Tibial artery (tissue), 4 donors: ENCODE results near the gene ABR.
A peak's percentile ranks its signal among the peaks of the same experiment; 100 is the strongest.

Experiments
- DNase-seq, 2 donors: peaks; one replicate each; pipeline ENCODE4 v3.0.0-alpha.2; 2019
- H3K27ac ChIP-seq, 2 donors: fragments of 200-600 bp; sonication (generic) in 1 of 2; 1 replicate in 1 of 2; 2 replicates in 1 of 2; pipeline ENCODE4 v1.5.1; 2018 to 2019; ENCODE audit warnings: mild to moderate bottlenecking in 1 of 2
- H3K27me3 ChIP-seq, 2 donors: fragments of 200-600 bp; sonication (generic) in 1 of 2; one replicate each; pipeline versions ENCODE4 v1.5.1 to v1.6.0; 2016 to 2019
- H3K36me3 ChIP-seq, 3 donors: fragments of 200-600 bp; sonication (generic) in 2 of 3; one replicate each; pipeline ENCODE4 v1.5.1; 2016 to 2019; ENCODE audit warnings: mild to moderate bottlenecking in 2 of 3
- H3K4me1 ChIP-seq, 4 donors: fragments of 200-600 bp; sonication (generic) in 2 of 4; 1 replicate in 3 of 4; 2 replicates in 1 of 4; pipeline ENCODE4 v1.5.1; 2016 to 2019
- H3K4me3 ChIP-seq, 2 donors: fragments of 200-600 bp; sonication (generic) in 1 of 2; 1 replicate in 1 of 2; 2 replicates in 1 of 2; pipeline ENCODE4 v1.5.1; 2018 to 2019; ENCODE audit warnings: mild to moderate bottlenecking in 2 of 2
- H3K9me3 ChIP-seq, 3 donors: fragments of 200-600 bp; sonication (generic) in 1 of 3; one replicate each; pipeline ENCODE4 v1.5.1; 2016 to 2019
- CTCF ChIP-seq, 2 experiments: fragments of 200-600 bp in 1 of 2; fragments of 450-650 bp in 1 of 2; IDR thresholded peaks; one replicate each; pipeline ENCODE4 v1.5.1; 2017 to 2019; ENCODE audit warnings: antibody characterized with exemption in 2 of 2, mild to moderate bottlenecking in 1 of 2, moderate library complexity in 1 of 2
- intact Hi-C: fragments of 100-400 bp; cut with DNase I; formaldehyde crosslinking; loops from one replicate; pipeline ENCODE4 v1.15.0; 2023; ENCODE audit warnings: low total_unique reads

Gene ABR

GRCh38 chr17:1024076-1024475 lies 155.7 kb downstream of the ABR start:
- intact Hi-C loops, result no loop called here
- H3K36me3 ChIP-seq, result peaks cover 0 to 40% (median 0%) of the 10 kb centered on the region in 3 donors
- peak overlapping the region; percentile 77 to 81 for H3K27ac ChIP-seq
- no peak for DNase-seq
- no peaks in the 10 kb centered on the region for H3K27me3 ChIP-seq
- TF ChIP-seq CTCF (IDR thresholded peaks at IDR 0.05), result no peak
- no peaks in the 10 kb centered on the region for H3K9me3 ChIP-seq
- no peak overlapping the region for H3K4me3 ChIP-seq
- peaks cover 6 to 82% (median 74%) of the 10 kb centered on the region in 4 donors for H3K4me1 ChIP-seq

- TF ChIP-seq CTCF (IDR thresholded peaks at IDR 0.05), result no peak
These were observed 157.3 kb downstream of the ABR start for GRCh38 chr17:1022278-1023024.

GRCh38 chr17:1021147-1021546 lies 158.6 kb downstream of the ABR start:
- no peak overlapping the region for H3K4me3 ChIP-seq
- no peak for DNase-seq
- H3K9me3 ChIP-seq, result no peaks in the 10 kb centered on the region
- H3K27ac ChIP-seq, result peak overlapping the region; percentile 77 to 81
- peaks cover 6 to 72% (median 60%) of the 10 kb centered on the region in 4 donors for H3K4me1 ChIP-seq
- peaks cover 0 to 34% (median 0%) of the 10 kb centered on the region in 3 donors for H3K36me3 ChIP-seq
- TF ChIP-seq CTCF (IDR thresholded peaks at IDR 0.05), result no peak
- no peaks in the 10 kb centered on the region for H3K27me3 ChIP-seq
- intact Hi-C loops, result no loop called here

More at GRCh38 chr17:1022278-1023024, 157.3 kb downstream of the ABR start:
- Histone ChIP-seq H3K4me1 (peaks cover 6 to 81% (median 73%) of the 10 kb centered on the region in 4 donors), H3K36me3 (peaks cover 0 to 35% (median 0%) of the 10 kb centered on the region in 3 donors), H3K27ac (peak overlapping the region; percentile 77 to 81), H3K9me3 (no peaks in the 10 kb centered on the region), H3K27me3 (no peaks in the 10 kb centered on the region), H3K4me3 (peak overlapping the region; percentile 5 to 36)
- intact Hi-C loops, result no loop called here
- DNase-seq, result peak; percentile 76 to 97

- Histone ChIP-seq H3K27ac (peak overlapping the region; percentile 77 to 81), H3K4me3 (no peak overlapping the region), H3K27me3 (no peaks in the 10 kb centered on the region), H3K4me1 (peaks cover 6 to 64% (median 54%) of the 10 kb centered on the region in 4 donors), H3K36me3 (peaks cover 0 to 23% (median 0%) of the 10 kb centered on the region in 3 donors), H3K9me3 (no peaks in the 10 kb centered on the region)
- TF ChIP-seq CTCF (IDR thresholded peaks at IDR 0.05), result no peak
- intact Hi-C loops, result no loop called here
- peak; percentile 56 to 87 for DNase-seq
These were observed 160.3 kb downstream of the ABR start for GRCh38 chr17:1019451-1019850.

GRCh38 chr17:1018547-1018946 lies 161.2 kb downstream of the ABR start:
- Histone ChIP-seq H3K27ac (peak overlapping the region; percentile 77 to 81), H3K4me3 (no peak overlapping the region), H3K36me3 (peaks cover 0 to 23% (median 0%) of the 10 kb centered on the region in 3 donors), H3K9me3 (no peaks in the 10 kb centered on the region), H3K27me3 (no peaks in the 10 kb centered on the region), H3K4me1 (peaks cover 6 to 64% (median 53%) of the 10 kb centered on the region in 4 donors)
- intact Hi-C loops, result no loop called here
- no peak for DNase-seq
- TF ChIP-seq CTCF (IDR thresholded peaks at IDR 0.05), result no peak
